Smooth muscle cell of the pulmonary artery (primary cell): Measurements from ENCODE around the gene NAA15. TPM values are rescaled to one million over a fixed set of nuclear protein-coding genes. Genes with fewer than 3 reads are reported as not detected.

ENCODE experiments used
- total RNA-seq: library from RNA; depleted of rRNA; stranded (reverse); fragments of >200 nt; gene quantifications from 2 replicates; pipeline ENCODE4 v1.2.3, GENCODE V29; 2014

The NAA15 gene
- total RNA-seq, result 26.6 and 27.7 TPM in 2 replicates

GRCh38 chr4:139301113-139301820 is at the start of gene NAA15:
Gene NAA15, plus strand, starts transcription at chr4:139301505. Its CDS starts 273 bp downstream, at chr4:139301778.

GRCh38 chr4:139279760-139280620 is 21.3 kb upstream of the NAA15 start, which contains the start of gene MGARP:
Gene MGARP, minus strand, starts transcription at chr4:139280225. Its CDS starts 67 bp downstream, at chr4:139280158.

GRCh38 chr4:139301821-139302611 is 711 bp downstream of the NAA15 start, which contains the start of gene NDUFC1:
Gene NDUFC1, minus strand, starts transcription at chr4:139302477. Its CDS starts 6,679 bp downstream, at chr4:139295798.

GRCh38 chr4:139454111-139455045 is 153.1 kb downstream of the NAA15 start, which contains the start of gene RAB33B:
Gene RAB33B, plus strand, starts transcription at chr4:139454121. Its CDS starts 75 bp downstream, at chr4:139454196.

Other genes starting within 250 kb of the NAA15 start
- gene ELF2, start 124.3 kb upstream of the NAA15 start, total RNA-seq, result 23.0 and 35.7 TPM in 2 replicates
- gene MGARP, start 21.3 kb upstream of the NAA15 start, total RNA-seq, result 24.0 and 43.3 TPM in 2 replicates
- gene NDUFC1, start 972 bp downstream of the NAA15 start, total RNA-seq, result 32.5 and 37.9 TPM in 2 replicates
- gene RAB33B, start 152.6 kb downstream of the NAA15 start, total RNA-seq, result 14.9 and 16.4 TPM in 2 replicates